Stimulated activated CD4-positive, alpha-beta T cell treated with anti-CD3 and anti-CD28 coated beads, TNF-alpha, amount 100 ng/mL, for 48 hours (primary cell): ENCODE data around the gene MED22.
"Not testable (repeated sequence)": the region's sequence is repeated elsewhere in the genome, so short reads cannot be mapped to it uniquely, and the experiment has no call there.

Source experiments
- DNase-seq, 3 donors: peaks; one replicate each; pipeline ENCODE4 v3.0.0-alpha.2; 2020; ENCODE audit warnings: low read depth in 3 of 3

The MED22 gene

DNA sequence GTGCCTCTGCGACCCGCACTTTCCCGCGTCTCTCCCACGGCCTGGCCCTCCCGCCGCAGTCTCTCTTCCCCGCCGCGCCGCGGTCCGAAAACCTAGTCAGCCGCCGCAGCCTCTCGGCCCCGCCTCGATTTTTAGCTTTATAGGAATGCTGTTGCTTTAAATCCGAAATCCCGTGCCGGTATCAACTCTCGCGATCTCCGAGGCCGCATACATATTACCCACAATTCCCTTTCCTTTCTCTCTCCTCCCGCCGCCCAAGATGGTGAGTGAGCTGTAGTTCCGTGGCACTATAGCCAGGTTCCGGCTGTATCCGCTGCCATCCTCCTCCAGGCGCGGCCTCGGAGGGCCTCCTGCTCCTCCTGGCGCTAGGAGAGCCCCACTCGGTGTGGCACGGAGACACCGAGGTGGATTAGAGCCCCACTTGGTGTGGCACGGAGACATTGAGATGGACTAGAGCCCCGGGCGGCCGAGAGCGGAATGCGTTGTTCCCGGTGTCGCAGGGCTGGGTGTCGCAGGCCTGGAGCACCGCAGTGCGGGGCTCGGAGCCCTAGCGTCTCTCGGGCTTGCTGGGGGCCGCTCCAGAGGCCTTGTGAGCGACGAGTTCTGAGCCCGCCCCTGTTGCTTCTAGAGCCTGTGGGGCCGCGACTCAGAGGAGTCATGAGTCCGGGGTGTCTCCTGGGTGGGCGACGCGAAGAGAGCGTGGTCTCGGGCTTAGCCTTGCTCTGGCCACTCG lies at the start of gene MED22, which contains the start of gene RPL7A:
MED22 (minus strand) TSS at position 147 of the 733 bp plus-strand sequence. CDS start 1,469 bp downstream, outside the sequence.
RPL7A (plus strand) TSS at position 234 of the 733 bp plus-strand sequence; CDS start at position 260, 26 bp downstream.
- DNase-seq, result peak; percentile 89 to 90 (median 90)

DNA sequence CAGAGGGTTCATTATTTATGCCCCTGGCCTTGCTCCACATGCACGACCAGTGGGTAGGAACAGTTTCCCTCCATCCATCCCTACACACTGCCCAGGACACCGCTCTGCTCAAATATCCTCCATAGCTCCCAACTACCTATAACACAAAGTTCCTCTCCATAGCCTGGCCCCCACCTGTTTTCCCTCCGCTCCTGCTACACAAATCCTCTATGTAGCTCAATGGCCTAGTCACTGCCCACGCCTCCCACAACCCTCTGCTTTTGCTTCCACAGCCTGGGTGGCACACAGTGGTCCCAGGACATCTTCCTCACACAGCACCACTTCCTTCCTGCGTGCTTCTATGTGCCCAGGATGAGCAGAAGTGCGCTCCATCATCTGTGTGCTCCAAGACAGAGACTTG lies 49.4 kb upstream of the MED22 start:
- DNase-seq, result no peak

DNA sequence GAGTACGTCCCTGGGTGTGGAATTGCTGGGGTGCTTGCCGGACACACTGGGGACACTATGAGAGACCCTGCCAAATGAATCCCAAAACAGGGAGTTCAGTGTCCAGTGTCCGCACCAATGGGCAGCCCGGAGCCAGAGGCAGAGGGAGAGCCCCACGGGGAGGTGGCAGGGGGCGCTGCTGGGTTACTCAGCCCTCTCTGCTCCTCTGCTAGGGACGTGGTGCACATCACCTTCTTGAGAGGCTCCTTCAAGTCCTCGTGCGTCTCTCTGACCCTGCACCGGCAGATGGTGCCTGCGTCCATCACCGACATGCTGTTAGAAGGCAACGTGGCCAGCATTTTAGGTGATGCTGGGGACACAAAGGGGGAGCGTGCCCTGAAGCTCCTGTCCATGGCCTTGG lies 49.0 kb upstream of the MED22 start:
- no peak for DNase-seq

DNA sequence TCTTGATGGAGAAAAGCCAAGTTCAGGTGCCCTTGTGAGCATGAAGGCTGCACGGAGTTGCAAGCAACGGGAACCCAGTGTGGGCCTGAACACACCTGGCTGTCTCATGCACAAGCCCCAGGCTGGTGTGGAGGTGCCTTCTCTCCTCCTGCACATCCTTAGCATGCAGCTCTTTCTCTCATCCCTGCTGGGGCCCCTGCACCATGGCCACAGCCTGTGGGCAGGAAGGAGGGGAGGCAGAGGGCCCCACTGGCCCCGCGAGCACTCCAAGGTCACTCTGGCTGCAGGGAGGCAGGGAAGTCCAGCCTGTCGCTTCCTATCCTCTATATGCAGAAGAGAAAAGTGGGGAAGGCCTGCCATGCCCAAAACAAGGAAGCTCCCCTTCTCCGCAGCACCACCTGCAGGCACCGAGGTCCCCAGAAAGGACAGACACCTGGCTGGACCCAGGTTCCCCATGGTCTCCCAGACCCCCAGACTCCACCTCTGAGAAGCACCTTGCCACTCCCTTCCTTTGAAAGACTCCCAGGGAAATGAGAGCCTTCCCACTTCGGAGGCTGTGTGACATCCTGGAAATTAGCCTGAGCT lies 46.8 kb upstream of the MED22 start:
- DNase-seq, result no peak

DNA sequence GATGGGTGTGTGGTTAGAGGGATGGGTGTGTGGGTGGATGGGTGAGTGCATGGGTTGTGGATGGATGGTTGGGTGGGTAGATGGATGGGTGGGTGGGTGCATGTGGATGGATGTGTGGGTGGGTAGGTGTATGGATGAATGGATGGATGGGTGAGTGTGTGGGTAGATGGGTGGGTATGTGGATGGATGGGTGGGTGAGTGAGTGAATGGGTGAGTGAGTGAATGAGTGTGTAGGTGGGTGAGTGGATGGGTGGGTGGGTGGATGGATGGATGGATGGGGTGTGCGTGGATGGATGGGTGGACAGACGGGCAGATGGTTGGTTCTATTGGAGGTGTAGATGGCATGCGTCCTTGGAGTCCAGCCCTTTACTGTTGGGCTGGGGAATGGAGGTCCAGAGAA lies 45.5 kb upstream of the MED22 start:
- DNase-seq, result no peak

DNA sequence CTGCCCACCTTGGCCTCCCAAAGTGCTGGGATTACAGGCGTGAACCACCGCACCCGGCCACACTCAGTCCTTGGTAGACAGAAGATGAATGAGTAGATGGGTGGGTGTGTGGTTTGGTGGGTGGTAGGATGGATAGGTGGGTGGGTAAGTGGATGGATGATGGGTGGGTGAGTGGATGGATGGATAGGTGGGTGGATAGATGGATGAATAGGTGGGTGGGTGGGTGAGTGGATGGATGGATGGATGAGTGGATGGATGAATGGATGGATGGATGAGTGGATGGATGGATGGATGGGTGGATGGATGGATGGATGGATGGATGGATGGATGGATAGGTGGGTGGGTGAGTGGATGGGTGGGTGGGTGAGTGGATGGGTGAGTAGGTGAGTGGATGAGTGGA lies 44.4 kb upstream of the MED22 start:
- not testable (repeated sequence) for DNase-seq

DNA sequence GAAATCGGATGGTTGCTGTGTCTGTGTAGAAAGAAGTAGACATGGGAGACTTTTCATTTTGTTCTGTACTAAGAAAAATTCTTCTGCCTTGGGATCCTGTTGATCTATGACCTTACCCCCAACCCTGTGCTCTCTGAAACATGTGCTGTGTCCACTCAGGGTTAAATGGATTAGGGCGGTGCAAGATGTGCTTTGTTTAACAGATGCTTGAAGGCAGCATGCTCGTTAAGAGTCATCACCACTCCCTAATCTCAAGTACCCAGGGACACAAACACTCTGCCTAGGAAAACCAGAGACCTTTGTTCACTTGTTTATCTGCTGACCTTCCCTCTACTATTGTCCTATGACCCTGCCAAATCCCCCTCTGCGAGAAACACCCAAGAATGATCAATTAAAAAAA lies 43.5 kb upstream of the MED22 start:
- DNase-seq, result not testable (repeated sequence)

DNA sequence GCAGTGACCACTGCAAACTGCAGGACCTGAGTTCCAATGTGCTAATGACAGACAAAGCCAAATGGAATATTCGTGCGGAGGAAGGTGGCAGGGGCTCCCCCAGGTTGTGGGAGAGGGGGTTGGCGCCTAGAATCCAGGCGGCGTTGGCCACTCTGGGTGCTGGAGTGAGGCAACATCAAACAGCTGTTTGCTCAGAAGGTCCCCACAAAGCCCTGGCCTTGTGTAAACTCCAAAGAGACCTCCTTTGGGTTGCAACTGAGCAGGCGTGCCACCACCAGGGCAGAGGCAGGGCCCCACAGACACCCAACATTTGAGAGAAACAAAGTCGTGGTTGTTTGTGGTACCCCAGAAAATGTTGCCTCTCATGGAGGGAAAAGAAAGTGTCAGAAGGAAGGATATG lies 42.8 kb upstream of the MED22 start:
- DNase-seq, result no peak

DNA sequence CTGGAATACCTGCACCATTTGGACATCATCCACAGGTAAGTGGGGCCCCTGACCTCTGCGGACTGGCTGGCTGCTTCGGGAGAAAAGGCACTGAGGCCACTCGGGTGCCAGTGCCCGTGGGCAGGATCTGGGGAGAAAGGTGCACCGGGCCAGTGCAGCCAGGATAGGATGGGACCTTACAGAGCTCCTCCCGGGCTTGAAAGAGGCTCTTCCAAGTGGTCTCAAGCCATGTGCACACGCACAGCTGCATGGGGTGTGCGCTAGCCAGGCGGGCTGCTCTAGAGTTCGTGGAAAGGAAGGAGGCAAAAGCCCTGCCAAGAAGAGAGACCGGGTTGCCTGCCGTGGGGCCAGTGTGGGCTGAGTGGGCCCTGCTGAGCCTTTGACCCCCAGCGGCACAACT lies 41.6 kb upstream of the MED22 start:
- DNase-seq, result no peak

DNA sequence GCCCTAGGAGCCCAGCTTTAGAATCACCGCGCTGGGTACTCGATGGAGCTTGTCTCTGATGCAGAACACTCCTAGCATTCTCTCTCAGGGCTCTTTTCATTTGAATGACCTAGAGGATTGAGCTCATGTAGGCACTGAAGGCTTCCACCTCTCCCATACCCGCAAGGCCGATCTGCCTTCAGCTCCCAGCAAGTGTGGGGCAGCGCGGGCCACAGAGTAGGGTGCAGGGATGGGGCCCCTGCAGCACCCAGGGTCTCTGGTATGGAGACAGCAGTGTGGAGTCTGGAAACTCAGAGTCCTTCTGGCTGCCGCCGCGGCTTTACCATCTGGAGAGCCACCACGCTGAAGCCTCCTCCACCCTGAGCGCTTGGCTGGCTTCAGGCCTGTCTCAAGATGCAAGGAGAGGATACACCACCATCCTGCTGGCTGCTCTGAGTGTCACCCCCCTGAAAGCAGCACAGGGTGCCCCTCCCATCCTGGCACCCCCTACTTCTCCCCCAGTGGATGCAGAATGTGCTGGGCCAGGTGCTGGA lies 41.2 kb upstream of the MED22 start:
- DNase-seq, result no peak

DNA sequence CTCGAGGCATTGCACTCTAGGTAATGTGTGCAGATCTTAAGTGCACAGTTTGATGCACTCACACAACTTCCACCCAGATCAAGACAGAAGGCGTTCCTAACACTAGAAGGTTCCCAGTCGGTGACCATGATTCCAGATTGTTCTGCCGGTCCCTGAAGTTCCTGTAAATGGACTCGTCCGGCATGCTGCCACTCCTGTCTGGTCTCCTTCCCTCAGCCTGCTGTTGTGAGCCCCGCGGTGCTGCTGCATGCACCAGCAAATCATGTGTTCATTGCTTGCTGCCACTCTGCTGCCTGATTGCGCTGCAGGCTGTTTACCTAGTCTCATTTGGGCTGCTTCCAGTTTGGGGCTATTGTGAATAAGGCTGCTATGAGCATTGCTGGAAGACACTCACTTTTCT lies 39.7 kb upstream of the MED22 start:
- no peak for DNase-seq

DNA sequence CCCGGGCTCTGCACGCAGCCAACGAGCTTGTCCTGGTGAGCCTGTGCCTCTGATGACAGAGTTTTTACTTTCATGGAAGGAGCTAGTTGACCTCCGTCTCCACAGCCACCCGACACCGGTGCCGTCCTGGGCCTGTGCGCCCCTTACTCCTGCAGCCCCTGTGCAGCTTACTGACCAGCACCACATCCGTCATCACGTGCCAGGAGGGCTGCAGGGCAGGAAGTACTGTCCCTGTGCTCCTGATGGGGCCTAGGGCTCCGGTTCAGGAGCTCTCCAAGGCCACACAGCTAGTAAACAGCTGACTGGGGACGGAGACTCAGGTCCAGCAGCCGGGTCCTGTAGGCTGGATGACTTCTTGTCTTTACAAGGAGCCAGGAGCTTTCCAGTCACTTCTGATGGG lies 38.4 kb upstream of the MED22 start:
- no peak for DNase-seq

DNA sequence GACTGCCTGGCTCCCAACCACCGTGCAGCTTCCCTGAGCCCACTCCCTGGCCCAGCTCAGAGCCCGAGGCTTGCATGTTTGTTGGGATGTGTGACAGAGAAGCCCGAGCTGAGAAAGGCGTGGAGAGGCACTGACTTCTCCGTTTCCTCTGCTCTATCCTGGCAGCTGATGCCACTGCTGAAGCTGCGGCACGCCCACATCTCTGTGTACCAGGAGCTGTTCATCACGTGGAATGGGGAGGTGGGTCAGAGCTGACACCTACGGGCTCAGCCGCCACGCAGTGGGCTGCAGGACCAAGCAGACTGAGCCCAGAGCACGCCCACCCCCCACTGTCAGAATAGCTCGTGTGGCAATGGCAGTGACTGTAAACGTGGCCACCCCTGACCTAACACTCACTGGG lies 37.5 kb upstream of the MED22 start:
- DNase-seq, result no peak

DNA sequence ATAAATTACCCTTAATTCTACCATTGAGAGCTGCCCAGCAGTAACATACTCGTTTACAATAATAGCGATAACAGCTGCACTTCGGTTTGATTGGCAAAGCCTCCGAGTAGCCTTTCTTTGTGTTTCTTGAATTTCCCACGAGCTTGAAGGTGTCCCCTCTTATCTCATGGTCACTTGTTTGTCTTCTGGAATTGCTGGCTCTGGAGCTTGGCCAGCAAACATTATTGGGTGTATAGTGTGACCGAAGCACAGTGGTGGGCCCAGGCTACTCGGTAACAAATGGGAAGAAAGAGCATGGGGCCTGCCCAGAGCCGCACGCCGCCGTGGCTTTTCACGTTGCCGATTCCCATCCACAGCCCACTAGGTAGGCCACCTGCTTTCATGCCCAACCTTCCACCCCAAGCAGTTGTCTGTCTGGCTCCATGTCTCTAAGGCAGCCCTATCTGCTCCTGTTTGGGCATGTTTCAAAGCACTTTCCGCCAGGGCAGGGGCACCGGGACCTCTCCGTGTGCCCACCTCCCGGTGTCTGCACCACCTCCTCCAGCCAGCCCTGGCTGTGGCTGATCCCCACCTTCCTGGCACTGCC lies 36.9 kb upstream of the MED22 start:
- no peak for DNase-seq

DNA sequence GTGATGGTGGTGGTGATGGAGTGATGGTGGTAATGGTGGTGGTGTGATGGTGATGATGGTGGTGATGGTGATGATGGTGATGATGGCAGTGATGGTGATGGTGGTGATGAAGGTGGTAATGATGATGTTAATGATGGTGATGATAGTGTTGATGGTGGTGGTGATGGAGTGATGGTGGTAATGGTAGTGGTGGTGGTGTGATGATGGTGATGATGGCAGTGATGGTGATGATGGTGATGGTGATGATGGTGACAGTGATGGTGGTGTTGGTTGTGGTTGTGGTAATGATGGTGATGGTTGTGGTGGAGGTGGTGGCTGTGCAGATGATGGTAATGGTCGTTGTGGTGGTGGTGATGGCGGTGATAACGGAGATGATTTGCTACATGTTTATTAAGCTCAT lies 35.5 kb upstream of the MED22 start:
- no peak for DNase-seq

DNA sequence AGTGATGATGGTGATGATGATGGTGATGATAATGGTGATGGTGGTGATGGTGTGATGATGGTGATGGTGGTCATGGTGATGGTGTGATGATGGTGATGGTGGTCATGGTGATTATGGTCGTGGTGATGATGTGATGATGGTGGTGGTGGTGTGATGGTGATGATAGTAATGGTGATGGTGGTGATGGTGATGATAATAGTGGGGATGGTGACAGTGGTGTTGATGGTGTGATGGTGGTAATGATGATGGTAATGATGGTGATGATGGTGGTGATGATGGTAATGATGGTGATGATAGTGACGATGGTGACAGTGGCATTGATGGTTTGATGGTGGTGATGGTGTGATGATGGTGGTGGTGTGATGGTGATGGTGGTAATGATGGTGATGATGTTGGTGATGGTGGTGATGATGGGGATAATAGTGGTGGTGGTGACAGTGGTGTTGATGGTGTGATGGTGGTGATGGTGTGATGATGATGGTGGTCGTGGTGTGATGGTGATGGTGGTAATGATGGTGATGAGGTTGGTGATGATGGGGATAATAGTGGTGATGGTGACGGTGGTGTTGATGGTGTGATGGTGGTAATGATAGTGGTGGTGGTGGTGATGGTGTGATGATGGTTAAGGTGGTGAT lies 34.7 kb upstream of the MED22 start:
- no peak for DNase-seq

DNA sequence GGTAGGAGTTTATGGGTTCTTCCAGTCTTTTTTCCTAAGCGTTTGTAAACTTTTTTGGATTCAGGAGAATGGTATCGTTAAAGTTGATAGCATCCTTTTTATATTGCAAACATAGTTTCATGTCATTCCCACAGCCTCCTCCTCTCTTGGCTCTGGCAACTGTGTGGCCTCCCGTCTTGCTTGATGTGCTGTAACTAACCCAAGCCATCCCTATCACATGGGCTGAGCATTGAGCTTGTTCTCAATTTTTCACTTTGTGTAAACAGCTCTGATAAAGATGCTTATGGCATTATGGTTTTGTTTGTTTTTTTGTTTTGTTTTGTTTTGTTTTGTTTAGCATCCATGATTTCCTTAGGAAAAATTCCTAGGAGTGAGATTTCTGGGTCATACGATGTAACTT lies 32.8 kb upstream of the MED22 start:
- DNase-seq, result no peak

DNA sequence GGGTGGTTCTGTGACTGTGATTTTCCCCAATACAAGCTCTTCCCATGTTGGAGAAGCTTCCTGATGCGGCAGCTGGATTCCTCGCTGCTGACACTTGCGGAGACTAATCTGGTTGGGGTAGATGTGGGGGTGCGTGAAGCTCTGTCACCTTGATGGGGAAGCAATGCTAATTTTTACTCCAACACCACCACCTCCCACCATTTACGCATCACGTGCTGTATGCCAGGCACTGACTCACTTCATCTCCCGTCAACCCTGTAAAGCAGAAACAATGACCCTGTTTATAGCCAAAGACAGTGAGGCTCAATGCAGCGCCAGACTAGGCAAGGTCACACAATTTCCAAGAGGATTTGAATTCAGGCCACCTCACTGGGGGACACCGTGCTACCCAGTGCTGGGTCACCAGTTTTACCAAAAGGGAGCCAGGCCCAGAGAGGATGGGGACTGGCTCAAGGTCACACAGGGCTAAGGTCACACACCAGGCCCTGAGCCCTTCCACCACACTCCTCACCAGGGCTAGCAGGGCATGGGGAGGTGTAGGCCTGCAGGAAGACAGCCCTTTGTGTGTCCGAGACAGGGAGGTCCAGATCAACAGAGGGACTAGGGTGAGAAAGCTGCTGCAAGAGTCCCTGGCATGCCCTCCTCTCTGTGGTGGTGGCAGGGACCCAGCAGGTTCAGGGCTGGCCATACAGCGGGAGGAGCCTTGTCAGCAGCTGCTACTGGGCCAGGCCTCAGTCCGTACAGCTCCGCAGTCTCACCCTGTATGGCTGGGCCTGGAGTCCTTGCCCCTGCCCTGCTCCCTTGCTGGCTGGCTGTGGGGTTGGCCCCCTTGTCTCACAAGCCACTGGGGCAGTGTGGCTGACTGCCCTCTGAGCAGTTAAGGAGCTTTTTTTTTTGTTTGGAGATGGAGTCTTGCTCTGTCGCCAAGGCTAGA lies 31.5 kb upstream of the MED22 start:
- no peak for DNase-seq

DNA sequence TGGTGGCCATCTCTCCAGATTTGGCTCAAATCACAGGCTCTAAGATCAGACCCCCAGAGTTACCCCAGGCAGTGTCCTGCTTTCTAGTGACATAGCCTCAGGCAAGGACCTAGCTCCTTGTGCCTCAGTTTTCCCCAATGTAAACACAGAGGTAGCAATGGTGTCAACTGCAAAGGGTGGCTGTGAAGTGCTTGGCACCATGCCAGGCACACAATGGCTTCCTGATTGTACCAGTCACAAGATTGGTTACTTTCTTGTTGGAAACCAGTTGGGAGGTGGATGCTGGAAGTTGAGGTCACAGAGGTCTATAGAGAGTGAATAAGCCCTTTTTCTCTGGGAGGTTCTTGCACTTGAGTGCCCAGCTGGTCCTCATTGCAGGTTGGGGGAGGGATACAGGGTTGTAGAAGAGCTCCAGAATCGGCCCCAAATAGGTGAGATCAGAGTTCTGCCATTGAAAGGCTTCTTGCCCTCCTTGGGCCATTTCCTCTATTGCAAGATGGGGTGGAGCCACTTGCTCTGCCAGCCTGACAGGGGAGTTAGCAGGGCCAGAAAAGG lies 30.6 kb upstream of the MED22 start:
- DNase-seq, result no peak

DNA sequence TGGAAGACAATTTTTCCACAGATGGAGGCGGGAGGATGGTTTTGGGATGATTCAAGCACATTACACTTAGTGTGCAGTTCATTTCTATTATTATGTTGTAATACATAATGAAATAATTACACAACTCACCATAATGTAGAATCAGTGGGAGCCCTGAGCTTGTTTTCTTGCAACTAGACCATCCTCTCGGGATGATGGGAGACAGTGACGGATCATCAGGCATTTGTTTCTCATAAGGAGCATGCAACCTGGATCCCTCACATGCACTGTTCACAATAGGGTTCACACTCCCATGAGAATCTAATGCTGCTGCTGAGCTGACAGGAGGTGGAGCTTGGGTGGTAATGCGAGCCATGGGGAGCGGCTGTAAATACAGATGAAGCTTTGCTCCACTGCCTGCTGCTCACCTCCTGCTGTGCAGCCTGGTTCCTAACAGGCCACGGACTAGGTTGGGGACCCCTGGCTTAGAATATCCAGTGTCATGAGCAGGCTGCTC lies 29.8 kb upstream of the MED22 start:
- DNase-seq, result no peak

DNA sequence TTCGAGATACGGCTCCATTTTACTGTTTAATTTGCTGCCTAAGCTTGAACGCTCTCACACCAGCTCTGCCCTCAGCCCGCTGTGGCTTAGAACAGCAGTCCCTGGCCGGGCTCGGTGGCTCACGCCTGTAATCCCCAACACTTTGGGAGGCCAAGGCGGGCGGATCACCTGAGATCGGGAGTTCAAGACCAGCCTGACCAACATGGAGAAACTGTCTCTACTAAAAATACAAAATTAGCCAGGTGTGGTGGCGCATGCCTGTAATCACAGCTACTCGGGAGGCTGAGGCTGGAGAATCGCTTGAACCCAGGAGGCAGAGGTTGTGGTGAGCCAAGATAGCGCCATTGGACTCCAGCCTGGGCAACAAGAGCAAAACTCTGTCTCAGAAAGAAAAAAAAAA lies 29.3 kb upstream of the MED22 start:
- DNase-seq, result not testable (repeated sequence)
